GM18861 (cell line): ENCODE data around the gene CDR2L.
"Not testable (repeated sequence)": the region's sequence is repeated elsewhere in the genome, so short reads cannot be mapped to it uniquely, and the experiment has no call there.

Experiments
- ATAC-seq: cut with Tn5 transposase; IDR thresholded peaks from one replicate; pipeline ENCODE4 v1.9.1; 2021; ENCODE audit not compliant: unreplicated experiment

CDR2L gene

GRCh38 chr17:75036643-75037268 lies 49.3 kb downstream of the CDR2L start:
- ATAC-seq: no peak

- ATAC-seq: no peak
These were observed 51.8 kb downstream of the CDR2L start for GRCh38 chr17:75039238-75039637.

GRCh38 chr17:75041656-75042280 lies 54.3 kb downstream of the CDR2L start:
- no peak for ATAC-seq

- not testable (repeated sequence) for ATAC-seq
These were observed 56.4 kb downstream of the CDR2L start for GRCh38 chr17:75043789-75044188.

- no peak for ATAC-seq
These were observed 57.3 kb downstream of the CDR2L start for GRCh38 chr17:75044716-75045115.

- ATAC-seq: not testable (repeated sequence)
These were observed 58.5 kb downstream of the CDR2L start for GRCh38 chr17:75045946-75046406.

GRCh38 chr17:75046407-75047289 lies 59.2 kb downstream of the CDR2L start, which contains the start of the genes ATP5PD and KCTD2:
TSS of gene ATP5PD (minus strand) at chr17:75046969. CDS start at chr17:75042650, 4,319 bp downstream.
TSS of gene KCTD2 (plus strand) at chr17:75047225. CDS start at chr17:75047251, 26 bp downstream.
- ATAC-seq: peak; percentile 91

GRCh38 chr17:75047398-75048098 lies 60.1 kb downstream of the CDR2L start:
- peak; percentile 10 for ATAC-seq

- no peak for ATAC-seq
These were observed 60.9 kb downstream of the CDR2L start for GRCh38 chr17:75048249-75048878.

- no peak for ATAC-seq
These were observed 61.6 kb downstream of the CDR2L start for GRCh38 chr17:75049057-75049456.

- no peak for ATAC-seq
These were observed 62.3 kb downstream of the CDR2L start for GRCh38 chr17:75049706-75050105.

GRCh38 chr17:75051941-75052340 lies 64.5 kb downstream of the CDR2L start:
- no peak for ATAC-seq
